BLaER1 treated with 17β-estradiol and CSF1 and Interleukin-3, amounts not matched to agents 10 nM and 100 nM (cell line): ENCODE results near the gene TCFL5.

Experiments used
- H3K27ac ChIP-seq, 11 experiments: shearing (Covaris generic); formaldehyde crosslinking; 2 replicates each; pipeline ENCODE4 v1.8.1; 2022
- H3K27me3 ChIP-seq, 11 experiments: shearing (Covaris generic); formaldehyde crosslinking; 2 replicates each; pipeline ENCODE4 v1.8.1; 2022
- H3K36me3 ChIP-seq, 11 experiments: shearing (Covaris generic); formaldehyde crosslinking; 2 replicates each; pipeline ENCODE4 v1.8.1; 2022
- H3K4me1 ChIP-seq, 10 experiments: shearing (Covaris generic); formaldehyde crosslinking; 2 replicates each; pipeline ENCODE4 v1.8.1; 2022
- H3K4me2 ChIP-seq, 11 experiments: shearing (Covaris generic); formaldehyde crosslinking; 2 replicates each; pipeline ENCODE4 v1.8.1; 2022
- H3K4me3 ChIP-seq, 10 experiments: shearing (Covaris generic); formaldehyde crosslinking; 2 replicates each; pipeline ENCODE4 v1.8.1; 2022
- H3K9ac ChIP-seq, 11 experiments: shearing (Covaris generic); formaldehyde crosslinking; 2 replicates each; pipeline ENCODE4 v1.8.1; 2022
- H3K9me3 ChIP-seq, 11 experiments: shearing (Covaris generic); formaldehyde crosslinking; replicated peaks in 1 of 11; 2 replicates each; pipeline ENCODE4 v1.8.1; 2022
- H4K20me1 ChIP-seq, 11 experiments: shearing (Covaris generic); formaldehyde crosslinking; 2 replicates each; pipeline ENCODE4 v1.8.1; 2022
- Cebpa-rat ChIP-seq, 11 experiments: shearing (Covaris generic); IDR thresholded peaks; 2 replicates each; pipeline ENCODE4 v1.8.1; 2022

The TCFL5 gene

DNA sequence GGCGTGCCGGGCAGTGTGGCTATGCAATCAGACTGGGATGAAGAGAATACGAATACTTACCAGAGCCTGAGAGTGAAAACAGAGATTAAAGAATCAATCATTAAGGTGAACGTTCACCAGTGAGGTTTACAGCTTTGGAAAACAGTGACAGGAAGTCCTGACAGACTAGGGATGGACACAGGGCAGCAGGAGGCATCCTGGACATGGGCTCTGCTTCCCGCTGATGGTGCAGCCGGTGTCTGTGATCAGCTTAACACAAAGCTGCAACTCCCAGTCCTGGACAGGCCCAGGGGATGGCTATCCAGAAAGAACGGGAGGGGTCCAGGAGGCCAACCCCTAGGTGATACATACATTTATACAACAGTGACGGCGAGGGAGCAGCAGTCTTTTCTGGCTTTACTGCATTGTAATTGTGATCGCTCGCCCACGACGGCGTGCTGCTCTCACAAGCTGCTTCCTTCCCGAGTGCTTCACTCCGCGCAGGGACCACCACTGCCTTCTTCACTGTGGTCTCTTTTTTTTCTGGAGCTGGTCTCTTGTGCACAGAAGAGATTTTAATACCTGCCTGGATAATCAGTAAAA is 44.0 kb upstream of the TCFL5 start:
- H3K4me1 ChIP-seq, result peaks cover 6 to 30% (median 9%) of the 10 kb centered on the region in 10 experiments; a peak in 19 of 20 replicates
- no peak overlapping the region for H3K27ac ChIP-seq
- H3K36me3 ChIP-seq, result peaks cover 93 to 99% (median 97%) of the 10 kb centered on the region in 11 experiments
- TF ChIP-seq Cebpa-rat (IDR thresholded peaks at IDR 0.05), result no peak
- peaks cover 70 to 99% (median 92%) of the 10 kb centered on the region in 11 experiments for H4K20me1 ChIP-seq
- no peak overlapping the region for H3K9ac ChIP-seq
- H3K4me3 ChIP-seq, result no peak overlapping the region
- no peak overlapping the region for H3K4me2 ChIP-seq
- no peaks in the 10 kb centered on the region for H3K9me3 ChIP-seq
- H3K27me3 ChIP-seq, result no peaks in the 10 kb centered on the region

DNA sequence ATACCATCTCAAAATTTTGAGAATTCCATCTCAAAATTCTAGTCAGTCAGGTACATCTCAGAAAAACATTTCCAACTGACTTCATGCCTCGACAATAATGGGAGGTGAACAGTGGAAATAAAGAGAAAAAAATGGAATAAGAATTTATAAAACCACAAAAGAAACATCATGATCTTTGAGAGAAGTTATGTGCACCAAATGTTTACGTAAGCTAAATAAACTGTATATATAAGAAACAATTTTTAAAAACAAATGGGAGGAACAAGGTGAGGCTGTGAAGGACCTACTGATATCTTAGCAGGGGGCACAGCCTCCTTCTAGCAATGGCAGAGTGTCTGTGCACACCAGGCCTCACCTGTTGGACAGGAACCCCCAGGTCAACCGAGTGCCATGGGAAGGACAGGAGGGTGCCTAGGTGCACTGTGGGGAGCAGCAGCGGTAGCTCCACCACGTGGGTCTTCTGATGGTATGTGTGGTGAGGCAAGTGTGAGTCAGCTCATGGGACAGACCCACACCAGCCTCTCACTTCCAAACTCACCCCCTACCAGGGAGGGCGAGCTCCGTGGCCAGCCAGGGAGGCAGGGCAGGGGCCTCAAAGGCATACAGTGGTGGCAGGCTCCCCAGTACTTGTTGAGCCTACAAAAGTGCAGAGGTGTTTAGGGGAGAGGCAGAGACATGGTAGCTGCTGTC is 41.4 kb upstream of the TCFL5 start:
- Histone ChIP-seq H4K20me1 (peaks cover 54 to 98% (median 91%) of the 10 kb centered on the region in 11 experiments), H3K9me3 (no peaks in the 10 kb centered on the region), H3K27me3 (no peaks in the 10 kb centered on the region), H3K4me2 (no peak overlapping the region), H3K9ac (no peak overlapping the region), H3K27ac (no peak overlapping the region), H3K4me3 (no peak overlapping the region), H3K4me1 (peaks cover 22 to 38% (median 32%) of the 10 kb centered on the region in 10 experiments), H3K36me3 (peaks cover 67 to 75% (median 72%) of the 10 kb centered on the region in 11 experiments)
- no peak for TF ChIP-seq Cebpa-rat (IDR thresholded peaks at IDR 0.05)

DNA sequence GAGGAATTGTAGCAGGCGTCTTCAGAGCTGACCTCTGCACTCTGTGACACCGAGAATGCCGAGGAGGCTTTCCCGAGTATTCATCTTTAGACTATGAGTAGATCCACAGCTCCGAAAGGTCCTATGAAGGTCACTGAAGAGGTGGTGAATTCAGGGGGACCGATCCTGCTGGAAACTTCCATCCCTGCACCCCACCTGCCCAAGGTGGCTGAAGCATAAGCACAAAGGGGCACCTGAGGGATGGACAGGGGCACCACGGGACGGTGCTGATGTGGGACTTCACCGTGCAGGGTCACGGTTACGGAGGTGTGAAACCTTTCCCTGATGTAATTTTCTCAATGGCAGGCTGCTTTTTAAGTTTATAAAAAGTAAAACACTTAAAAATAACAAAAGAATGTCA is 40.3 kb upstream of the TCFL5 start:
- no peak overlapping the region for H3K27ac ChIP-seq
- peaks cover 42 to 96% (median 87%) of the 10 kb centered on the region in 11 experiments for H4K20me1 ChIP-seq

DNA sequence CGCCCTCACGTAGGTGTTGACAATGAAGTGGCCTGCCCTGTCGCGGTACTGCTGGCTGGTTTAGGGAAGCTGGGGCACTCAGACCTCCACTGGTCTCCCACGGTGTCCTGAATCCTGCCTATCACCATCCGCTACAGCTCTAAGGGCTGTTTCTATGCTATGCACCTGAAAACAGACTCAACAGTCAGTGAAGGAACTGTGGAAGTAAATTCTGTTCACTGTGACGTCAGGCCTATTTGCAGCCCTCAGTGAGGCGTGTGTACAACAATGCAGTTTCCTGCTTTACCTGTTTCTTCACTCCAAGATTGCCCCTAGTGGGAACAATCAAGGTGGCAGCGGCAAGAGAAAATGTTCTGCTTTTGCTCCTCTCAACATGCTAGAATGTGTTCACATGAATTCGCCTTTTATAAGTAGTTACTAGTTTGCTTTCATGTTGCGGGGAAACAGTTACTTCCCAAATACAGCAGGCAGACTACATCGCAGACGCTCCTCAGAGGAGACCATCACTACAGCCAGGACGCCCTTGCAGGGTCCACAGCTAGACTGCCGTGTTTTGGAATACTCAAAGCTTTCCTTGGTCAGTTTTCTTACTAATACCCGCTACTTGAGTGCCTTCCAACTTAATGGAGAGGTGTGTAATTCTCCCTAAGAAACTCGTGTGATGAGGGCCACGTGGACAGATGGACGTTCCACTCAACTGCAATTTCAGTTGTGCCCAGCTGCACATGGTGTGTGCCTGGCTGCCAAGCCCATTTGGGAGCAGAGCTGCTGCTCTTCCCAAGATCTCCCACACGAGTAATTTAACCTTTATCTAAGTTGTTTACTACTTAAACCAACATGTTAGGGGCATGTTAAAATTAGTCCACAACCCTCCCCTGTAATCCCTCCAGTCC is 39.3 kb upstream of the TCFL5 start:
- Histone ChIP-seq H3K4me2 (peak overlapping the region; percentile 27 to 84 (median 74); a peak in 17 of 22 replicates), H3K27ac (peak overlapping the region in 1 of 11 experiments; percentile 20; a peak in 1 of 22 replicates), H3K36me3 (peaks cover 56 to 75% (median 65%) of the 10 kb centered on the region in 11 experiments)

More for the DNA sequence above, 40.3 kb upstream of the TCFL5 start:
- no peak for TF ChIP-seq Cebpa-rat (IDR thresholded peaks at IDR 0.05)
- Histone ChIP-seq H3K4me1 (peaks cover 22 to 40% (median 32%) of the 10 kb centered on the region in 10 experiments), H3K27me3 (no peaks in the 10 kb centered on the region), H3K9me3 (no peaks in the 10 kb centered on the region), H3K4me3 (no peak overlapping the region), H3K4me2 (no peak overlapping the region), H3K9ac (no peak overlapping the region), H3K36me3 (peaks cover 56 to 75% (median 65%) of the 10 kb centered on the region in 11 experiments)

DNA sequence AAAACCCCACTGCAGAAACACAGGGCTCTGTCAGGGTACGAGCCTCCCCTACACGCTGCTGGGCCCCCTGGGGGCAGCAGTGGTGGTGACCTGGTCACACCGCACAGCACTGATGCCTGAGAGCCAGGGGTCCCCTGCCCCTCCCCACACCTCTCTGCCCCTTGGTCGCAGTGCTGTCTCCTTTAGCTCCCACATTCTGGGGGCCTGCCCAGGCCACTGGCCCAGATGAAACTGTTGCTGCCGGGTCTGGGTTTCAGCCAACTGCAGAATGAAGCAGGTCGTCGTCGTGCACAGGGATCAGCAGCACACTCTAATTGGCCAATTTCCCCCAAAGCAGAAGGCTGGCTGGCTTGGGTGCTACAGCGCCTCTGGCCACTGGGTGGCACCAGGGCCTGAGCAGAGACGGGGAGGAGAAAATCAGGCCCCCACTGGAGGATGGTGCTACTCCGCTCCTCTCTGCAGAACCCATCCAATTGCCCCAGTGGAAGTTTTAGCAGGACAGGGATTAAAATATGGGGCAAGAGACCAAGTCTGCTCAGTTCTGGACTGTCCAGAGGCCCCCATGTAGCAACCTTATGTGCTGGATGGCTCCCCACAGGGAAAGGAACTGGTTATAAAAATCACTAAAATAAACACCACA is 38.5 kb upstream of the TCFL5 start:
- H3K27ac ChIP-seq, result peak overlapping the region in 1 of 11 experiments; percentile 20; a peak in 1 of 22 replicates
- no peaks in the 10 kb centered on the region for H3K27me3 ChIP-seq
- H3K4me1 ChIP-seq, result peaks cover 22 to 47% (median 41%) of the 10 kb centered on the region in 10 experiments
- H3K9me3 ChIP-seq, result no peaks in the 10 kb centered on the region
- H3K4me2 ChIP-seq, result peak overlapping the region; percentile 51 to 84 (median 74)
- peak overlapping the region in 7 of 11 experiments; percentile 5 to 45 (median 10); a peak in 6 of 22 replicates for H3K9ac ChIP-seq
- H4K20me1 ChIP-seq, result peaks cover 25 to 96% (median 76%) of the 10 kb centered on the region in 11 experiments; a peak in 21 of 22 replicates
- TF ChIP-seq Cebpa-rat (IDR thresholded peaks at IDR 0.05), result no peak
- peaks cover 56 to 75% (median 65%) of the 10 kb centered on the region in 11 experiments for H3K36me3 ChIP-seq
- no peak overlapping the region for H3K4me3 ChIP-seq

More for the DNA sequence above, 39.3 kb upstream of the TCFL5 start:
- Histone ChIP-seq H4K20me1 (peaks cover 33 to 96% (median 78%) of the 10 kb centered on the region in 11 experiments; a peak in 21 of 22 replicates), H3K27me3 (no peaks in the 10 kb centered on the region), H3K9ac (peak overlapping the region in 3 of 11 experiments; percentile 7 to 24 (median 13); a peak in 1 of 22 replicates), H3K4me3 (no peak overlapping the region), H3K9me3 (no peaks in the 10 kb centered on the region), H3K4me1 (peaks cover 22 to 40% (median 34%) of the 10 kb centered on the region in 10 experiments)
- TF ChIP-seq Cebpa-rat (IDR thresholded peaks at IDR 0.05), result no peak

DNA sequence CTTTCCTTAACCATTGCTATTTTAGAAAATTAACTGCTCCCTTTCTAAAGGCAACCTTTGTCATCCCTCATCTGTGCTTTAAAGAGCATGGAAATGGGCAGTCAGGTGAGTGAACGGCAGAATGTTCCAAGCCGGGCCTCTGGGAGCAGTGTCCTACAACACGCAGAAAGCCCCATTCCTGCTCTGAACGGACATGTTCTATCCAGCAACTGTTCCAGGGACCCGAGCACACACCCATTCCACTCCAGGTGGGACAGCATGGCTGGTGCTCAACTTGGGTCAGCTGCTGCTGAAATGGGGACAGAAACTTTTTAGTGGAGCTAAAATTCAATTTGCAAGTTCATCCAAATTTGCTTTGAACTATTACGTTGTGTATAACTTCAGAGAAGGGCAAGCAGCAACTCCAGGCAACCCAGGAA is 38.0 kb upstream of the TCFL5 start:
- peak overlapping the region in 7 of 11 experiments; percentile 5 to 45 (median 23); a peak in 7 of 22 replicates for H3K9ac ChIP-seq
- H3K27me3 ChIP-seq, result no peaks in the 10 kb centered on the region
- H3K36me3 ChIP-seq, result peaks cover 53 to 75% (median 65%) of the 10 kb centered on the region in 11 experiments
- H3K4me2 ChIP-seq, result peak overlapping the region; percentile 51 to 84 (median 74)
- peaks cover 24 to 96% (median 77%) of the 10 kb centered on the region in 11 experiments; a peak in 21 of 22 replicates for H4K20me1 ChIP-seq
- H3K27ac ChIP-seq, result no peak overlapping the region
- peaks cover 22 to 53% (median 46%) of the 10 kb centered on the region in 10 experiments for H3K4me1 ChIP-seq
- H3K4me3 ChIP-seq, result no peak overlapping the region
- no peaks in the 10 kb centered on the region for H3K9me3 ChIP-seq
- TF ChIP-seq Cebpa-rat (IDR thresholded peaks at IDR 0.05), result no peak

DNA sequence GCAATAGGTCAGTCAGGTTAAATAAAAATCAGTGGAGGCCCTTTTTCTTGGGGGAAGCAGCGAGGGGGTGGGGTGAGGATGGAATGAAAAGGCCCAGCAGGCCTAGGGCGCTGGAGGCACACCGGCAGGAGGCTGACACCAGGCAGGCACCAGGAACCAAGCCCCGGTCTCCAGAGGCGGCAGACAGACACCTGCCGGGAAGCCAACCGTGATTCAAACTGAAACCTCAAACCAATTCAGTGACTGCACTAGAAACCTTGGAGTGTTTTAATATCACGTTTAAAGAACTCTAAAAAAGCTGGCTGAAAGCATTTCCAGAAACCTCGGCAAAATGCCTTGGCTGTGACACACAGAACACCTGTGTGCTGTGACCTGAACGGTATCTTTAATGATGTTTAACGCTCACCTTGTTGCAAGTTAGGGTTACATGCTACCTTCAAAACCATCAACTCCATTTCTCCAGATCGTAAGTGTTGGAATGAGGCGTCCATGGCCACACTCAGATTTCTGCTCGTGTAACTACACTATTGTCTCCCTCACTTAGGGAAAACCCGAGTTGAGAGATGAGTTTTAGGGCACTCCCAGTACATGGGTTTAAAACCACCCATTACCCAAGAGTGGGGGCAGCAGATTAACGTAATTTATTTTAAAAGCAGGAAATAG is 37.5 kb upstream of the TCFL5 start:
- H3K9ac ChIP-seq, result peak overlapping the region in 5 of 11 experiments; percentile 5 to 41 (median 23); a peak in 5 of 22 replicates
- no peak overlapping the region for H3K4me3 ChIP-seq
- H3K9me3 ChIP-seq, result no peaks in the 10 kb centered on the region
- peaks cover 53 to 75% (median 65%) of the 10 kb centered on the region in 11 experiments for H3K36me3 ChIP-seq
- peak overlapping the region in 10 of 11 experiments; percentile 51 to 84 (median 74); a peak in 18 of 22 replicates for H3K4me2 ChIP-seq
- no peaks in the 10 kb centered on the region for H3K27me3 ChIP-seq
- H3K4me1 ChIP-seq, result peaks cover 26 to 58% (median 51%) of the 10 kb centered on the region in 10 experiments
- peaks cover 20 to 98% (median 74%) of the 10 kb centered on the region in 11 experiments; a peak in 21 of 22 replicates for H4K20me1 ChIP-seq
- no peak overlapping the region for H3K27ac ChIP-seq
- no peak for TF ChIP-seq Cebpa-rat (IDR thresholded peaks at IDR 0.05)
